Limb (tissue), 2 donors: ENCODE measurements around the gene BNIP5.

Source experiments
- DNase-seq, 2 donors: peaks; one replicate each; pipeline ENCODE4 v3.0.0-alpha.2; 2016; ENCODE audit errors: extremely low spot score in 2 of 2

BNIP5 gene

DNA sequence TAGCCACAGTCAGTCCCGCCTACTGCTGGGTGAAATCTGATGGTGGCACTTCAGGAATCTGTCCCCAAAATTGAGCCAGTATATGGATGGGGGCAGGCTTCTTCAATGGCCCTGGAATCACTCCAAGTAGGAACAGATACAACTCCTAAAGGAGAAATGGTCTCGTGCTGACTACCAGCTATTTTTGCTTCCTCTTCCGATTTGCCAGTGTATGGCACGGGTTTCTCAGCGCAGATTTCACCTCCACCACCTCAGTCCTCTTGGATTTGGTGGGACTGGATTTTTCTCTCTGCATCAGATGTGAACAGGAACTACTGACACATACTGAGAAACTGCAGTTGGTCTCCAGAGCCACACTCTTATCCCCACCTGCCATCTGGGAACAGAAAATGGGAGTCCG lies 39.6 kb downstream of the BNIP5 start:
- DNase-seq, result no peak

DNA sequence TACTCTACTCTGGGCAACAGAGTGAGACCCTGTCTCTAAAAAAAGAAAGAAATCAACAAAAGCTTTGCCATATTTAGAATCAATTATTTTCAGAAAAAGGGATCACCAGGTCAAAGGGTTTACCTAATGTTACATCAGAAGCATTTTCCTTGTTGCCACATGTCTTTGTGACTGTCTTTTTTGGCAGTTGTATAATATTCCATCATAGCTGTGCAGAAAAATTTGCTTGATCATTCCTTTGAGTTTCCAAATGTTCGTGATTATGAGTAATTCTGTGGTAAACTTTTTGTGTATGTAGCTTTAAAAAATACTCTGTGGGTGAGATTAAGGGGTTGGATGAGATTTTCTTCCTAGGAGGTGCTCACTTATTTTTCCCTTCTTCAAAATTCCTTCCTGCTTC lies 40.4 kb downstream of the BNIP5 start:
- no peak for DNase-seq

DNA sequence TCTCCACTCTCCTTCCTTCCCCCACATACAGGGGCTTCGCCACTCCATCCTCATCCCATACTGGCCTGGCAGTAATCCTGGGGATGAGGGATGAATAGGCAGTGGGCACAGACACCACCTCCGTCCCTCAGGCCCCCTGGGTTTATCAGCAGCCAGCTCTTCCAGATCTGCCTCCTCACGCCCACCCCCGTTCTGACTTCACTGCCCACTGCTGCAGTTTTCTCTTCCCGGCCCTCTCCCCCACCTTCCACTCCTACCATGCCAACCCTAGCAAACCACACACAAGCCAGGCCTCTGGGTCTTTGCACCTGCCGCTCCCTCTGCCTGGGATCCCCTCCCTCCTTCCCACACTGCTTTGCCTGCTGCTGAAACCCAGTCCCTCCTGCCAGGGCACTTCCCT lies 44.5 kb downstream of the BNIP5 start:
- DNase-seq, result no peak

DNA sequence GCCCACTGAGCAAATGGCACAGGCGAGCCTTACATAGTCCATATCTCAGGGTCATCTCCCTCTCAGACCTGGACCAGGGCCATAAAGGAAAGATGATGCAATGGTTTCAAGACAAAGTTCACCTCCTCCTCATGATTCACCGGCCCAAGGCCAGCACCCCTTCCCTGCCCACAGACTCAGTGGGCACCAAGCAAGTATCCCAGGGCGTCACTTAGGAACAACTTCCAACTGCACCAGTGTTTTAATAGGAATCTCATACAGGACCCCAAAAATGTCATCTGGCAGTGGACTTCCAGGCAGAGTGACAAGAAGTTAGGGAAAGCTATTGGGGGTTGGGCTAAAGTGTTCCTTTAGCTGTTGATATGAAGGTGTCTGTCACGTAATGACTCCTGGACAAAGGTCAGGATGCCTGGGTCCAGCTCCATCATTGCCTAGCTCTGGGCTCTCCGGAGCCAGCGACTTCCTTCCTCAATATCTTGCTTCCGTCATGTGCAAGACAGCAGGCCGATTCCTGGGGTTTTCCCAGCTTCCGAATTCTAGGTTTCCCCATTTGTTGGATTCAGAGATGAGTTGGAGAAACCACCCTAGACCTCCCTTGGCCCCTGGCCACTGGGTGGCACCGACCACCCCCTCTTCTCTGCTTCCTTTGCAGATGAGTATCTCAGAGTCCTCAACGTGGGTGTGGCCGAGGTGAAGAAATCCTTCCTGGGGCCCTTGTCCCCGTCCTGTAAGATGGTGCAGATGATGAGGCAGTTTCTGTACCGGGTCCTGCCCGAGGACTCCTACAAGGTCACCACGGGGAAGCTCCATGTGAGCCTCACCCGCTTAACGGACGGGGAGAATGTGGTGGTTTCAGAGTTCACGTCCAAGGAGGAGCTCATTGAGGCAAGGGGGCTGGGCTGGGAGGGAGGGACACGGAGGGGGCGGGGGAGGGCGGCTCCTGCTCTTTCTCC lies 45.7 kb downstream of the BNIP5 start:
- DNase-seq, result no peak

DNA sequence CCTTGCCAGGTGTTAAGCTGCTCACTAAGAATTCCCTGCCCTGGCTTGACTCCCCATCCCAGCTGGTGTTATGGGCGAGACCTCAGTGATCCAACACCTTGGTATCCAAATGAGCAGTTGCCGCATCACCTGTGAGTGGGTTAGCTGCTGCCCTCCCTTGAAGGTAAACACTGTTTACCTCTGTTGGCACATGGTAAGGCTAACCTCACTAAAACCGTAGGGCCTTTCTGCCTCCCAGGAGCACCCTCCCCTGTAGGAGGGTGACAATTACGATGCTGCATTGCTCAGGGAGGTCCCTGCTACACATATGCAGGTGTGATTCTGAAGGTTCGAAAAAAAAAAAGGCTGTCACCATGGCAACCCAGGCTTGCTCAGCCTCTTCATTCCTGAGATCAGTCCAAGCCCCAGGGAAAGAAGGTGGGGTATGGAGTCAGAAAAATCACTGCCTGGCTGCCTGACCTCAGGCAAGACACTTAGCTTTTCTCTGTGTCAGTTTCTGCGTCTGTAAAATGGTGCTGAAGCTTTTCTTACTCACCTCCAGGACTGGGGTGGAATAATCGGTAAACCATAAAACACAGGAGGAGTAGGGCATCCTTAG lies 47.3 kb downstream of the BNIP5 start:
- DNase-seq, result no peak

DNA sequence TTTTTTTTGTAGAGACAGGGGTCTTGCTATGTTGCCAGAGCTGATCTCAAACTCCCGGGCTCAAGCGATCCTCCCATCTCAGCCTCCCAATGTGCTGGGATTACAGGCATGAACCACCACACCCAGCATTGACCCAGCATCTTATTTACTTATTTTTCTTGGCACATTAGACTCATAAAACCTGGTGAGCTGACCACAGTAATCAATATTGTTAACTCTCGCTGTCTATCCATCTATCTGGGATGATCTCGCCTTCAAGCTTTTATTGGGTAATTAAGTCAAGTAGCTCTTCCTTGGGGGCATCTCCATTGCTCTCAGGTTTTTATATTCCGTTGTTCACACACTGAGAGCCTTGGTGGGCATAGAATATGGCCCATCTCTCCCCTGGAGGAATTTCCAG lies 49.8 kb downstream of the BNIP5 start:
- DNase-seq, result no peak

DNA sequence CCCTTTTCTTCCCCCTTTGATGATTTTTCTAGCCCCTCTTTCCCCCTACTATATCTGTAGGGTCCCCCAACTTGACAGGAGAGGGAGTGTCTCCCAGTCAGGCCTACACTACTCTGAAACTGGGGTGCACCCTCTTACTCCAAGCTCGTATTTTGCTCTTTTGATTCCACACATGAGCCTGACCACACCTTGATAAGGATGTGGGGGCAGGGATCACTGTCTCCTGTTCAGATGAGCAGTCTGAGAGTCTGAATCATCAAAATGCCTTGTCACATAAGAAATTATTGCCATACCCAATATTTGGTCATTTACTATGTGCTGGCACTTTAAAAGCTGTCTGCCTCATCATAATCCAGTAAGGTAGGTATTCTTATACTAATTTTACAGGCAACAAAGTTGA lies 50.9 kb downstream of the BNIP5 start:
- no peak for DNase-seq

DNA sequence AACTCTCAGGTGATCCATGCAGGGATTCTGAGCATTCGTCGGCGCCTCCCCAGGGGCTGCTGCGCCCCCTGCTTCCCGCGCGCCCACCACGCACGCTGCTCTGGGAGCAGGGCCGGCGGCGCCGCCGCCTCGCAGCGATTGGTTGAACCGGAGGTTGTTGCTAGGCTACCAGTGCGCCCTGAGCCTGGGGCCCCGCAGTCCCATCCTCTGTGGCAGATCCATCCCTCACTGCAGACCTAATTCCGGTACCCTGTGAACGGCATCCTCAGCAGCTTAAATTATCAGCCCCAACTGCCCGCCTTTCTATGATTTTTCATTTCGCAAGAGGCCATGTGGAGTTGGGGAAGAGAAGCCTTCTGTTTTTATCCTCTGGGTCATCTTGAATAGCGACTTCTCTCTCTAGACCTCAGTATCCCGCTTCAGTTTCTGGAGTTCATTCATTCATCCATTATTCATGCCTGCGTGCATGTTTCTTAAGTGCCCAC lies 51.5 kb downstream of the BNIP5 start:
- DNase-seq, result peak in 1 of 2 donors; percentile 65

DNA sequence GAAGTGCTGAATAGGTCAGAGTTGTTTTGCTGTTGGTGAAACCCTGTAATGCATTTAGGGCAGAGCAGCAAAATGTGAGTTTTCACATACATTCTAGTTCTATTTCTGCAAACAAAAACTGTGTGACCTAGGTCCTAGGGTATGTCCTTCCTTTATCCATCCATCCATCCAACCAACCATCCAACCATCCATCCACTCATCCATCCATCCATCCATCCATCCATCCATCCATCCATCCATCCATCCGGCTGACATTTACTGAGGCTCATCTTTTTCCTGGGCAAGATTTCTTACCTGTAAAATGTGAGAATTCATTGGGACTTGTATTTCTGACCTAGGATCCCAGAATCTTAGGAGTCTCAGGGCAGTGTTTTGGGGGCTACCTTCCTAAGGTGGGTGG lies 52.3 kb downstream of the BNIP5 start:
- no peak for DNase-seq

DNA sequence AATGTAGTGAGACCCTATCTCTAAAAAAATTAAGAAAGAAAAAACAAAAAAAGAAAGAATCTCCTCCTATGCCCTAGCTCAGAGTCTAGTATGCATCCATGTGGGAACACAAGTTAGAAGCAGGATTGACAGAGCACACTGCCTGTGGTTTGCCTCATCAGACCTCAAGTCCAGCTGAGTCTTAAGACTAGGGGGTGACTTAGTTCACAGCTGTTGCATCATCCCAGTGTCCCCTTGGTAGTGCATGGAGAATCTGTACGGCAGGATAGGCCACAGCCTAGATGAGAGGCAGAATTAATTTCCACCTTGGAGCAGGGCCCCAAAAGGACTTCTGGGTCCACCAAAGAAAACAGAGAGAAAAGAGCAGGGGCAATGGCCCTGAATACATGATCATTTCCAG lies 53.1 kb downstream of the BNIP5 start:
- no peak for DNase-seq

DNA sequence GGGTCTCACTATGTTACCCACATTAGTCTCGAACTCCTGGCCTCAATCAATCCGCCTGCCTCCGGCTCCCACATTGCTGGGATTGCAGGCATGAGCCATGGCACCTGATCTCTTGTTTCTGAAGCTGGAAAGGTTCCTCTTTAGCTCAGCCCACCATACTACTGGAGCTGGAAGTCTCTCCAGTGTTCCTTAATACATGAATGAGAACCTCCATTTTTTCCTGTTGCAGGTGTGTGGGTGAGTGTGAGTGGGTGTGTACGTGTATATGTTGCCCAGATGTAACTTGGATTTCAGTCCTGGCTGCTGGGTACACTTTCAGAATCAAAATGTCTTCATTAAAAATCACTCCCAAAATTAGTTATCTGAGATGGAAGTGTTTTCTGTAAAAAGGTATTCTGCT lies 55.7 kb downstream of the BNIP5 start:
- no peak for DNase-seq

DNA sequence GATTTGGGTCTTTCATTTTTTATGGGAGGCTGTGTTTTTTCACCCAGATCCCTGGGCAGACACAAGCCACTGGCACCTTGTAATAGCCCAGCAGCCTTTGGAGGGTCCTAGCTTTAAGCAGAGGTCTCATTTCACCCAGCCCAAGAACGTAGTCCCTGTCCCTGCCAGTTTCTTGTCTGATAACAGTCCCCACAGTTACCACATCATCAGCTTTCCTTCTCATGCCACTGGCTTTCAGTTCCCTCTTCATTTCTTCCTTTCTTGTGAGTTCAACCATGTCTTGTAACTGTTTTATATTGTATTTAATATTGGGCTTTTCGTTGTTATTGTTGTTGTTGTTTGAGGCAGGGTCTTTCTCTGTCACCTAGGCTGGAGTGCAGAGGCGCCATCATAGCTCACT lies 56.2 kb downstream of the BNIP5 start:
- no peak for DNase-seq

DNA sequence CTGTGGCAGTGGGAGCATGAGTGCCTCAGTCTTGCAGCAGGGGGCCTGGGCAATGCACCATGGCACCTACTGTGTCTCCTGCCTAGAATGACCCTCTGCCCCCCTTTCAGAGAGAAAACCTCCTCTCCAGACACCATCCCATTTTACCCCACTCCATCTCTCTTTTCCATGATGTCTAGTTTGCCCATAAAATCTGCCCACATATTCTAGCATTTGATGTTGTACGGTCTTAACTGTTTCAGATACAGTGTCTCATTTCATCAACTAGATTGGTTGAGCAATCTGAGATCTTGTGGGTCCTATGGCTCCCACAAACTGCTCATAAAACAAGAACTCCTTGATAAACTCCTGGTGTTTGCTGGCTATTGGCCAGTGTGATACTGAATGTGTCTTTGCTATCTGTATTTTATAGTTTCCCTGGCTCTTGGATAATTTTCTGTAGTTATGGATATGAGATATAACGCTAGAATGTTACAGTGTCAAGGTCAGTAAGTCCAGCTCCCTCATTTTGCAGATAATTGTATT lies 58.7 kb downstream of the BNIP5 start:
- no peak for DNase-seq

DNA sequence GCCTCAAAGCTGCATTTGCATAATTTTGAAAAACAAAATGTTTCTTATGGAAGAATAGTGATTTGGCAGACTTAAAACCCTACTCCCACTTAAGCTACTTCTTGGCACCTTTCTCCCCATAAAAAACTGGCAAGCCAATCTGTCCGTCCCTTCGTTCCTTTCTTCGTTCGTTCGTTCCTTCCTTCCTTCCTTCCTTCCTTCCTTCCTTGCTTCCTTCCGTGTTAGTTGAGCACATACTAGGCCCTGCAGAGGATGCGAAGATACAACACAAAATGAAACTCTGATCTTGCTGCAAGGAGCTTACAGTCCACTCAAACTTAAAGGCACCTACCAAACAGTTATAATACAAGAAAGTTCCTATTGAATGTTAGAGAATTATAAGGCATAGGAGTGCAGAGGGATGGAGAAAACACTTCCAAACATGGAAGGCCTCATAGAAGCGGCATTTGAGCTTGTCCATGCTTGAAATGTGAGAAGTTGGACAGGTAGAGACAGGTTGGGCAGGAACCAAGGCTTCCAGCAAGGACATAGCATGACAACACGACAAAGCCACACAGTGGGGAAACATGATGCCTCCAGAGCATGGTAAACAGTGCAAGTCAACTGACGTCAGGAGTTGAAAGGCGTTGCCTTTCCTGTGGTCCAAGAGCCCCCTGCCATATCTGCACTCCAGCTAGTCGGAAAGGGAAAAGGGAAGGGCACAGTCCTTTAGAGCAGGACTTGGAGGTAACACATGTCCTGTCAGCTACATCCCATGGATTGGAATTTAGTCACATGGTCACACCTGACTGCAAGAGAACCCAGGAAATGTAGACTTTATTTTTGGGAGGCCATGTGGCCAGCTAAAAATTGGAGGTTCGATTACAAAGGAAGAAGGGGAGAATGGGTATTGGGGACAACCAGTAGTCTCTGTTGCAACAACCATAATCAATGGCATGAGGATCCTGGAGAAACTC lies 59.8 kb downstream of the BNIP5 start:
- no peak for DNase-seq

DNA sequence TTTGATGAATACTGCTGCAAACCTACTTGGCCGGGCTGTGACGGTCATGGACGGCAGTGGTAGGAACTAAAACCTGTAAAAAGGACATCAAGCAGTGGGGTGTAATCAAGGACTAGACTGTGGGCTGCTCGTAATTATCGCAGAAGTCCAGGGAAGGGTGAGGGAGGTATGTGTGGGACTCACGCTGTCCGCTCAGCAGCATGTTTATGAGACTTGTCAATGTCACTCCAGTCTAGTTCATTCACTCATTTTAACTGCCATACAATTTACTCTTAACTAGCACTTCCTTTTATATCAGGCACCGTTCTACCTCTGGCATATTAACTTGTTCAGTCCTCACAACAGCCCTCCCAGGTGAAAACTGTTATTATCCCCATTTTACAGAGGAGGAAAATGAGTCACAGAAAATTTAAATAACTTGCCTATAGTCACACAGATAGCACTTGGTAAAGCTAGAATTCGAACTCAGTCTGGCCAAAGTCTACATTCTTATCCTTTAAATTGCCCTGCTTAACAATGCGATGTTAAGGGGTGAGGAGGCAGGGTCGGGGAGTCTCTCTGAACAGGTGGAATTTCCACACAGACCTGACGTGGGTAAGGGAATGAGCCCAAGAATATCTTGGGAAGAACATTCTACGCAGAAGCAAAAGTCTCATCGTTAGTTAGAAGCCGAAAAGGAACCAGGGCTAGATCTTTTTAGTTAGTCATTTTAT lies 62.7 kb downstream of the BNIP5 start:
- no peak for DNase-seq

DNA sequence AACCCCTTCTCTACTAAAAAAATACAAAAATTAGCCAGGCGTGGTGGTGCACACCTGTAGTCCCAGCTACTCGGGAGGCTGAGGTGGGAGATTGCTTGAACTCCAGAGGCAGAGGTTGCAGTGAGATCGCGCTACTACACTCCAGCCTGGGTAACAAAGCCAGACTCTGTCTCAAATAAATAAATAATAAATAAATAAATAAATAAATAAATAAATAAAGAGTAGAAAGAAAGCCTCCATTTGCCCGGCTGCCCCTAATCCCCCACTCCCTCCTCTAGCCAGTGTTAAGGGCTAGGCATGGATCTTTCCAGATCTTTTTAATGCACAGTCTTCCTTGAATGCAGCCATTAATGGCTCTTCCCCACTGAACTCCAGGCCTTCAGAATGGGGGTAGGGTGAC lies 63.6 kb downstream of the BNIP5 start:
- no peak for DNase-seq

DNA sequence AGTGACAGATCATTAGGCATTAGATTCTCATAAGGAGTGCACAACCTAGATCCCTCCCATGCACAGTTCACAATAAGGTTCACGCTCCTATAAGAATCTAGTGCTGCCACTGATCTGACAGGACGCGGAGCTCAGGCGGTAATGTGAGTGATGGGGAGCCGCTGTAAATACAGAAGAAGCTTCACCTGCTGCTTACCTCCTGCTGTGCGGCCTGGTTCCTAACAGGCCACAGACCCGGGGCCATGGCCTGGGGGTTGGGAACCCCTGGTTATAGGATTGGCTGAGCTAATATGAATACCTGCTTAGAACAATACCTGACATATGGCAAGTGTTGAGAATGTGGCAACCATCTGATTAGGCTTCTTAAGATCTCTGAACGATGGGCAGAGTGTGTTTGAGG lies 64.5 kb downstream of the BNIP5 start:
- no peak for DNase-seq

DNA sequence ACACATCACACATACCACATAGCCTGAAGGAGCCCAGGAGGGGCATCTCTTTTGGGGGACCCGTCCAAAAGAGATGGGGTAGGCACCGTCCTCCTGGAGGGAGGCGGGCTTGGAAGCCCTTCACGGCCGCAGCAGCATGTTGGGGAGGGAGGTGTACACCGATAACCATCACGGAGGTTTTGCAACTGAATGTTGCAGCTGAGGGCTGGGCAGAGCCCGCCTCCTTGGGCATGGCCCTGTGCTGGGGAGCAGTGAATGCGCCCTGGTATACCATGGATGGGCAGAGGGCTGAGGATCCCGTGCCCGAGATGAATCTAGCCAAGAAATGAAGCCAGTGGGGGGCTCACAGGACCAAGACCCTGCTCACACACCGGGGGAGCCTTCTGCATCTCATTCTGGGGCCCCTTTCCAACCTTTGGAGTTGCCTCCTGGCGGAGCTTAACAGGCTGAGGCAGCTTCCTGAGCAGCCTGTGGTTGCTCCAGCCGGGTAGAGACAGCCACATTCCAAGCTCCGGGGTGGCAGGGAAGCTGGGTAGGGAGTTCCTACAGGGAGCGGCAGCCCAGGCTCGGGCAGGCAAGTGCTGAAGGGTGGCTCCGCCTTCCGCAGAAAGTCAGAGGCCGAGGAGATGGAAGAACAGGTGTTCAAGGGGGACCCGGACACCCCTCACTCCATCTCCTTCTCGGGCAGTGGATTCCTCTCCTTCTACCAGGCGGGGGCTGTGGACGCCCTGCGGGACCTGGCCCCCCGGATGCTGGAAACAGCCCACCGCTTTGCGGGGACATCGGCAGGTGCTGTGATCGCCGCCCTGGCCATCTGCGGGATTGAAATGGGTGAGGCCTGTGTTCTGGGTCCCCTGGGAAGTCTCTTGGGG lies 66.6 kb downstream of the BNIP5 start, which contains the start of gene PNPLA1:
TSS of gene PNPLA1 (plus strand) at position 227 of the 872 bp plus-strand sequence. CDS start at position 627, 400 bp downstream.
- no peak for DNase-seq

DNA sequence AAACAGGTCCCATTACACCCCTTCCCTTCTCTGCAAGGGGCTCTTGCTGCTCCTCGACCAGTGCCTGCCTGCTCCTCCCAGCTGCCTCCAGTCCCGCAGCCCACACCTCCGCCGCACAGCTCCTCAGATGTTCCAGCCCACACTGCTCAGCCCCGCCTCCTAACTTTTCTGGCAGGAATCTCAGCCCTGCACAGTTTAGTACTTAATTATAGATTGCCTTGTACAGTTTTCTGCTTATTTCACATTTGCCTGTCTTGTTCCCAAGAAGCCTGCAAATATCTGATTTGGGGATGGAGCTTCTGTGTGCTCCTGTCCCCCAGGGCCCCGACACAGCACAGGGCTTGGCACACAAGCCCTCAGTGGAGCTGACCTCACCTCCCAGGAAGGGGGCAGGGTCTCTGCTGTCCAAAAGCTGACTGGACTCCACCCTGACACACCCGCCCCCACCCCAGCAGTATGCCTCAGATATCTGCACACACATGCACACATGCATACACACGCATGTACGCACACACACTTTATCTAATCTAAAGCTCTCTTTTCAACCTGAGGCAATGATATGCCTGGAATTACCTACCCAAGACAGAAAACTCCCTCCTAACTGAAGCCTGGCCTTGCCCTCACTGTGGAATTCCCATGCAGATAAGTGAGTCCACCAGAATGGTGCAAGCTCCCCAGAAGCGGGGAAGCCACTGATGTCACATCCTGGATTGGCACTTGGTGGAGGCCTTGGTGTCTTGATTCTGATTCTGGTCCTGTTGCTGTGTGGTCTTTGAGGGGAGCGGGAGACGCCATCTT lies 68.0 kb downstream of the BNIP5 start:
- peak in 1 of 2 donors; percentile 55 for DNase-seq
